Common myeloid progenitor, CD34-positive (primary cell): Measurements from ENCODE around the gene IGF2R.

Experiments
- CTCF ChIA-PET: fragments of 350-600 bp; sonication (Branson Sonifier 250); formaldehyde crosslinking; loops from one replicate; lab custom pipeline; 2021; ENCODE audit warnings: antibody characterized with exemption; lab: Charles Lee
- POLR2A ChIA-PET: fragments of 350-600 bp; sonication (Branson Sonifier 250); formaldehyde crosslinking; loops from one replicate; lab custom pipeline; 2021; ENCODE audit warnings: antibody characterized with exemption; lab: Charles Lee
- DNase-seq, 3 donors: peaks; one replicate each; pipeline versions ENCODE4 v3.0.0 to v3.0.0-alpha.2; 2013
- H3K27ac ChIP-seq, 2 experiments: 1 replicate in 1 of 2; 2 replicates in 1 of 2; pipeline ENCODE4 v1.7.0; 2013; ENCODE audit warnings: inconsistent platforms in 2 of 2, low read length in 2 of 2, mild to moderate bottlenecking in 2 of 2, low read depth in 1 of 2, moderate library complexity in 1 of 2; ENCODE audit not compliant: severe bottlenecking in 2 of 2, insufficient read depth in 1 of 2, poor library complexity in 1 of 2
- H3K27me3 ChIP-seq, 5 experiments: replicated peaks in 2 of 5; 1 replicate in 3 of 5; 2 replicates in 2 of 5; pipeline versions ENCODE4 v1.6.1 to v1.7.0; 2013; ENCODE audit warnings: low read length in 4 of 5, mild to moderate bottlenecking in 2 of 5, moderate library complexity in 2 of 5, inconsistent platforms in 1 of 5; ENCODE audit not compliant: insufficient read depth in 5 of 5, control insufficient read depth in 4 of 5
- H3K36me3 ChIP-seq, 4 experiments: 1 replicate in 2 of 4; 2 replicates in 2 of 4; pipeline versions ENCODE4 v1.6.1 to v1.7.0; 2013; ENCODE audit warnings: low read length in 3 of 4, control low read depth in 1 of 4, mild to moderate bottlenecking in 1 of 4; ENCODE audit not compliant: control insufficient read depth in 4 of 4, insufficient read depth in 4 of 4
- H3K4me1 ChIP-seq, 4 experiments: 1 replicate in 3 of 4; 2 replicates in 1 of 4; pipeline versions ENCODE4 v1.6.1 to v1.7.1; 2013; ENCODE audit warnings: low read length in 3 of 4, mild to moderate bottlenecking in 3 of 4, control low read depth in 1 of 4, inconsistent platforms in 1 of 4, moderate library complexity in 1 of 4; ENCODE audit not compliant: control insufficient read depth in 4 of 4, insufficient read depth in 4 of 4; ENCODE audit errors: control extremely low read depth in 1 of 4
- H3K4me3 ChIP-seq, 7 experiments: 1 replicate in 4 of 7; 2 replicates in 3 of 7; pipeline versions ENCODE4 v1.5.1 to v1.7.0; 2013; ENCODE audit warnings: mild to moderate bottlenecking in 7 of 7, low read length in 6 of 7, moderate library complexity in 6 of 7, inconsistent platforms in 2 of 7, low read depth in 2 of 7, control low read depth in 1 of 7; ENCODE audit not compliant: insufficient read depth in 4 of 7, control insufficient read depth in 1 of 7; ENCODE audit errors: extremely low read depth in 1 of 7
- H3K9me3 ChIP-seq, 5 experiments: 1 replicate in 4 of 5; 2 replicates in 1 of 5; pipeline versions ENCODE4 v1.6.1 to v1.7.1; 2013; ENCODE audit warnings: low read length in 4 of 5, mild to moderate bottlenecking in 2 of 5, inconsistent platforms in 1 of 5, low read depth in 1 of 5, moderate library complexity in 1 of 5; ENCODE audit not compliant: control insufficient read depth in 4 of 5, insufficient read depth in 2 of 5; ENCODE audit errors: control extremely low read depth in 1 of 5
- WGBS: methylation state at CpG from one replicate; pipeline ENCODE4 v1.1.5; 2013; ENCODE audit not compliant: insufficient coverage; 5-methylcytosine and 5-hydroxymethylcytosine counted together

IGF2R gene

GRCh38 chr6:160015778-160016684 lies 47.1 kb downstream of the IGF2R start:
- Histone ChIP-seq H3K9me3 (peaks cover 2 to 11% (median 4%) of the 10 kb centered on the region in 5 experiments), H3K4me3 (no peak overlapping the region), H3K4me1 (no peaks in the 10 kb centered on the region), H3K27me3 (peaks cover 0 to 5% (median 3%) of the 10 kb centered on the region in 5 experiments), H3K36me3 (peaks cover 0 to 6% (median 0%) of the 10 kb centered on the region in 4 experiments), H3K27ac (no peak overlapping the region)
- ChIA-PET POLR2A (no interaction called here), CTCF (no interaction called here)
- DNase-seq, result no peak
- 88% methylated on average over 9 of the region's 10 CpGs for WGBS

- ChIA-PET POLR2A (no interaction called here), CTCF (no interaction called here)
- peaks cover 0 to 4% (median 0%) of the 10 kb centered on the region in 5 experiments for H3K27me3 ChIP-seq
- H3K36me3 ChIP-seq, result peaks cover 0 to 3% (median 0%) of the 10 kb centered on the region in 4 experiments
- H3K4me1 ChIP-seq, result no peaks in the 10 kb centered on the region
- no peak overlapping the region for H3K27ac ChIP-seq
- no peak overlapping the region for H3K4me3 ChIP-seq
- H3K9me3 ChIP-seq, result peaks cover 0 to 6% (median 0%) of the 10 kb centered on the region in 5 experiments
- WGBS, result no CpG with 5 or more reads among the region's 1 CpG
- DNase-seq, result no peak
Measured at GRCh38 chr6:160022101-160022500, 53.2 kb downstream of the IGF2R start.

- peaks cover 0 to 4% (median 0%) of the 10 kb centered on the region in 5 experiments for H3K27me3 ChIP-seq
- POLR2A ChIA-PET, result no interaction called here
- no peak overlapping the region for H3K4me3 ChIP-seq
- H3K9me3 ChIP-seq, result peaks cover 0 to 3% (median 0%) of the 10 kb centered on the region in 5 experiments
- H3K27ac ChIP-seq, result no peak overlapping the region
- CTCF ChIA-PET, result interaction anchor here (1.3 kb wide), 1 partner anchor 8 kb away, joined by 4 read pairs; no protein-coding TSS in a partner anchor
- no peak for DNase-seq
- WGBS, result 92% methylated on average over 3 of the region's 3 CpGs
- H3K36me3 ChIP-seq, result peaks cover 0 to 6% (median 2%) of the 10 kb centered on the region in 4 experiments
- no peaks in the 10 kb centered on the region for H3K4me1 ChIP-seq
Measured at GRCh38 chr6:160022793-160023192, 53.9 kb downstream of the IGF2R start.

- POLR2A ChIA-PET, result no interaction called here
- no peak for DNase-seq
- CTCF ChIA-PET, result interaction anchor here (0.9 to 1.3 kb wide), 2 partner anchors 9 to 333 kb away, joined by 3 to 4 read pairs; no protein-coding TSS in a partner anchor
- no peak overlapping the region for H3K4me3 ChIP-seq
- H3K27ac ChIP-seq, result no peak overlapping the region
- peaks cover 0 to 6% (median 2%) of the 10 kb centered on the region in 4 experiments for H3K36me3 ChIP-seq
- H3K9me3 ChIP-seq, result peaks cover 0 to 3% (median 0%) of the 10 kb centered on the region in 5 experiments
- H3K27me3 ChIP-seq, result peaks cover 0 to 4% (median 0%) of the 10 kb centered on the region in 5 experiments
- no peaks in the 10 kb centered on the region for H3K4me1 ChIP-seq
- WGBS, result 97% methylated on average over 8 of the region's 8 CpGs
Measured at GRCh38 chr6:160024152-160024551, 55.3 kb downstream of the IGF2R start.

GRCh38 chr6:160027076-160027475 lies 58.2 kb downstream of the IGF2R start:
- 97% methylated on average over 11 of the region's 11 CpGs for WGBS
- CTCF ChIA-PET, result interaction anchor here (1.6 kb wide), 1 partner anchor 13 kb away, joined by 4 read pairs; no protein-coding TSS in a partner anchor
- no peak for DNase-seq
- Histone ChIP-seq H3K27me3 (peaks cover 0 to 10% (median 0%) of the 10 kb centered on the region in 5 experiments), H3K4me3 (no peak overlapping the region), H3K36me3 (peaks cover 0 to 8% (median 3%) of the 10 kb centered on the region in 4 experiments), H3K4me1 (no peaks in the 10 kb centered on the region), H3K9me3 (peaks cover 0 to 3% (median 0%) of the 10 kb centered on the region in 5 experiments), H3K27ac (no peak overlapping the region)
- POLR2A ChIA-PET, result no interaction called here

GRCh38 chr6:160027931-160028330 lies 59.0 kb downstream of the IGF2R start:
- Histone ChIP-seq H3K36me3 (peaks cover 0 to 8% (median 3%) of the 10 kb centered on the region in 4 experiments), H3K27me3 (peaks cover 0 to 15% (median 0%) of the 10 kb centered on the region in 5 experiments), H3K4me1 (no peaks in the 10 kb centered on the region), H3K27ac (no peak overlapping the region), H3K9me3 (peaks cover 0 to 3% (median 0%) of the 10 kb centered on the region in 5 experiments), H3K4me3 (no peak overlapping the region)
- CTCF ChIA-PET, result interaction anchor here (0.9 to 1.6 kb wide), 2 partner anchors 12 to 24 kb away, joined by 3 to 4 read pairs; no protein-coding TSS in a partner anchor
- POLR2A ChIA-PET, result no interaction called here
- WGBS, result 100% methylated on average over 7 of the region's 10 CpGs
- no peak for DNase-seq
